Stimulated activated CD4-positive, alpha-beta T cell treated with anti-CD3 and anti-CD28 coated beads, TNF-alpha, amount 100 ng/mL, for 1 hour (primary cell): Measurements from ENCODE around the gene SIL1.
"Not testable (repeated sequence)": the region's sequence is repeated elsewhere in the genome, so short reads cannot be mapped to it uniquely, and the experiment has no call there.

ENCODE experiments used
- DNase-seq, 3 donors: peaks; one replicate each; pipeline ENCODE4 v3.0.0-alpha.2; 2020; ENCODE audit warnings: low read depth in 3 of 3, low spot score in 1 of 3

SIL1 gene

GRCh38 chr5:138927544-138927943, 270.6 kb downstream of the SIL1 start:
- DNase-seq, result no peak

GRCh38 chr5:138926688-138927448, 271.3 kb downstream of the SIL1 start:
- no peak for DNase-seq

- DNase-seq, result no peak
These were observed 271.9 kb downstream of the SIL1 start for GRCh38 chr5:138926257-138926656.

GRCh38 chr5:138925090-138925635, 273.0 kb downstream of the SIL1 start:
- no peak for DNase-seq

GRCh38 chr5:138922494-138922893, 275.7 kb downstream of the SIL1 start:
- DNase-seq, result no peak

GRCh38 chr5:138921362-138921761, 276.8 kb downstream of the SIL1 start:
- not testable (repeated sequence) for DNase-seq

- no peak for DNase-seq
These were observed 278.0 kb downstream of the SIL1 start for GRCh38 chr5:138920181-138920580.

- no peak for DNase-seq
These were observed 279.5 kb downstream of the SIL1 start for GRCh38 chr5:138918686-138919085.

- no peak for DNase-seq
These were observed 283.8 kb downstream of the SIL1 start for GRCh38 chr5:138914338-138914737.

- DNase-seq, result no peak
These were observed 284.4 kb downstream of the SIL1 start for GRCh38 chr5:138913773-138914172.

GRCh38 chr5:138912093-138912492, 286.1 kb downstream of the SIL1 start:
- no peak for DNase-seq

- DNase-seq, result no peak
These were observed 286.7 kb downstream of the SIL1 start for GRCh38 chr5:138911441-138911840.

- no peak for DNase-seq
These were observed 287.5 kb downstream of the SIL1 start for GRCh38 chr5:138910546-138911185.

- no peak for DNase-seq
These were observed 288.4 kb downstream of the SIL1 start for GRCh38 chr5:138909734-138910133.

GRCh38 chr5:138905541-138905940, 292.6 kb downstream of the SIL1 start:
- DNase-seq, result no peak

- no peak for DNase-seq
These were observed 294.9 kb downstream of the SIL1 start for GRCh38 chr5:138903130-138903775.

- DNase-seq, result no peak
These were observed 296.5 kb downstream of the SIL1 start for GRCh38 chr5:138901716-138902115.

GRCh38 chr5:138900281-138900965, 297.7 kb downstream of the SIL1 start:
- DNase-seq, result no peak

- no peak for DNase-seq
These were observed 299.4 kb downstream of the SIL1 start for GRCh38 chr5:138898742-138899141.

GRCh38 chr5:138898299-138898698, 299.9 kb downstream of the SIL1 start:
- DNase-seq, result no peak
